Loucy (cell line): ENCODE measurements around the gene GTF2A1.
A peak's percentile ranks its signal among the peaks of the same experiment; 100 is the strongest.

Experiments
- H2AFZ ChIP-seq: fragments of 200-600 bp; sonication (generic); 2 replicates; pipeline ENCODE4 v1.6.0; 2016; ENCODE audit warnings: antibody characterized with exemption, mild to moderate bottlenecking, low read length, moderate library complexity
- H3F3A ChIP-seq: fragments of 200-600 bp; 2 replicates; pipeline ENCODE4 v1.6.0; 2016; ENCODE audit warnings: antibody characterized with exemption, low read depth, mild to moderate bottlenecking
- H3K27me3 ChIP-seq: fragments of 200-600 bp; sonication (generic); 2 replicates; pipeline ENCODE4 v1.6.1; 2014; ENCODE audit warnings: low read length, mild to moderate bottlenecking; ENCODE audit not compliant: insufficient read depth, poor library complexity, severe bottlenecking
- H3K36me3 ChIP-seq: fragments of 200-600 bp; sonication (generic); 2 replicates; pipeline ENCODE4 v1.6.1; 2016; ENCODE audit warnings: low read length; ENCODE audit not compliant: insufficient read depth
- H3K4me1 ChIP-seq: fragments of 200-600 bp; sonication (generic); 2 replicates; pipeline ENCODE4 v1.5.1; 2014; ENCODE audit warnings: low read length, mild to moderate bottlenecking; ENCODE audit not compliant: insufficient read depth, poor library complexity, severe bottlenecking
- H3K4me2 ChIP-seq: fragments of 200-600 bp; sonication (generic); 2 replicates; pipeline ENCODE4 v1.6.0; 2014; ENCODE audit warnings: antibody characterized with exemption, low read length, low read depth, mild to moderate bottlenecking; ENCODE audit not compliant: poor library complexity, severe bottlenecking
- H3K4me3 ChIP-seq: fragments of 200-600 bp; sonication (generic); 2 replicates; pipeline ENCODE4 v1.5.1; 2014; ENCODE audit warnings: low read length, mild to moderate bottlenecking, mixed read lengths; ENCODE audit not compliant: poor library complexity, severe bottlenecking
- H3K79me2 ChIP-seq: fragments of 200-600 bp; sonication (generic); 2 replicates; pipeline ENCODE4 v1.6.1; 2014; ENCODE audit warnings: low read length; ENCODE audit not compliant: insufficient read depth
- H3K9ac ChIP-seq: fragments of 200-600 bp; sonication (generic); 2 replicates; pipeline ENCODE4 v1.6.0; 2014; ENCODE audit warnings: mild to moderate bottlenecking, low read depth, low read length, moderate library complexity; ENCODE audit not compliant: poor library complexity, severe bottlenecking
- H3K9me2 ChIP-seq: fragments of 200-600 bp; sonication (generic); replicated peaks from 2 replicates; pipeline ENCODE4 v1.6.1; 2016; ENCODE audit warnings: low read depth, low read length, mixed read lengths
- H3K9me3 ChIP-seq: fragments of 200-600 bp; sonication (generic); 2 replicates; pipeline ENCODE4 v1.6.1; 2014; ENCODE audit warnings: mild to moderate bottlenecking, antibody characterized with exemption, low read length, low read depth; ENCODE audit not compliant: insufficient read depth
- H4K20me1 ChIP-seq: fragments of 200-600 bp; sonication (generic); 2 replicates; pipeline ENCODE4 v1.6.0; 2014; ENCODE audit warnings: antibody characterized with exemption, low read length, mild to moderate bottlenecking; ENCODE audit not compliant: insufficient read depth, poor library complexity, severe bottlenecking
- EZH2phosphoT487 ChIP-seq: fragments of 200-600 bp; IDR thresholded peaks from 2 replicates; pipeline ENCODE4 v1.6.1; 2018; ENCODE audit warnings: antibody characterized with exemption, mild to moderate bottlenecking, moderate library complexity, borderline replicate concordance
- TF ChIP-seq, protein P1 (sequence below): fragments of 200-600 bp; sonication (generic); conservative IDR thresholded peaks from 2 replicates; pipeline ENCODE4 v1.5.1; 2014; ENCODE audit warnings: mild to moderate bottlenecking, antibody characterized with exemption, low read length

Gene GTF2A1

DNA sequence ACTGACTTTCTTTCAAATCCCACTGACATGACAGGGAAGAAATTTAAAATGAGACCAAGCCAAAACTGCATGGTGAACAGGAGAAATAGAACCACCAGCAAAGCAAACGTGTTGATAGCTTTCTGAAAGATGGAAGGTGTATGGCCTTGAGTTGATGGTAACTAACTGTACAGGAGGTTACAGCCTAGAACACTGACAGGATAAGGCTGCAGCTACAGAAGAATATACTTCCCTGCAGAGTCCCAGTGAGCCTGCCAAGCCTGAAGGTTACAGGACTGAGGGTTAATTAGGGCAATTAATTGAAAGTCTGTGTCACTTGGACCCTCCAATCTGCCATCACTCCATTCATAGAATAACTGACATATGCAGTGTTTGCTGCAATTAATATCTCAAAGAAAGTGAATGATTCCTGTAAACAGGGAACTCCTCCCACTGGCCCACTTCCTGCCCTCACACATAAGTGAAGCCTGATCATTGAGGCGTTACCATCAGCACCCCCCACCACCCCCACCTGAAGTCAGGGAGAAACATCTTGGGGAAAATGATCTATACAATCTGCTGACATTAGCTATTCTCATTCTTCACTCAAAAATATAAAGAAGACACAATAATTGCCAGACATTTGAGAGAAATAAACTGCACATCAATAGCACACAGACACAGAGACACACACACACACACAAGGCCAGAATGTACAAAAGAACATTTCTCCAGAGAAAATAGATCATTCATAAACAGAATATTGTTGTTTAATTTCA, 73.4 kb downstream of the GTF2A1 start:
- no peak for TF ChIP-seq EZH2phosphoT487
- TF ChIP-seq, protein P1, sequence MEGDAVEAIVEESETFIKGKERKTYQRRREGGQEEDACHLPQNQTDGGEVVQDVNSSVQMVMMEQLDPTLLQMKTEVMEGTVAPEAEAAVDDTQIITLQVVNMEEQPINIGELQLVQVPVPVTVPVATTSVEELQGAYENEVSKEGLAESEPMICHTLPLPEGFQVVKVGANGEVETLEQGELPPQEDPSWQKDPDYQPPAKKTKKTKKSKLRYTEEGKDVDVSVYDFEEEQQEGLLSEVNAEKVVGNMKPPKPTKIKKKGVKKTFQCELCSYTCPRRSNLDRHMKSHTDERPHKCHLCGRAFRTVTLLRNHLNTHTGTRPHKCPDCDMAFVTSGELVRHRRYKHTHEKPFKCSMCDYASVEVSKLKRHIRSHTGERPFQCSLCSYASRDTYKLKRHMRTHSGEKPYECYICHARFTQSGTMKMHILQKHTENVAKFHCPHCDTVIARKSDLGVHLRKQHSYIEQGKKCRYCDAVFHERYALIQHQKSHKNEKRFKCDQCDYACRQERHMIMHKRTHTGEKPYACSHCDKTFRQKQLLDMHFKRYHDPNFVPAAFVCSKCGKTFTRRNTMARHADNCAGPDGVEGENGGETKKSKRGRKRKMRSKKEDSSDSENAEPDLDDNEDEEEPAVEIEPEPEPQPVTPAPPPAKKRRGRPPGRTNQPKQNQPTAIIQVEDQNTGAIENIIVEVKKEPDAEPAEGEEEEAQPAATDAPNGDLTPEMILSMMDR: no peak
- Histone ChIP-seq H3K4me1 (peaks cover 22% of the 10 kb centered on the region), H3F3A (no peaks in the 10 kb centered on the region), H3K9me3 (no peaks in the 10 kb centered on the region), H2AFZ (peak overlapping the region; percentile 60; the same call in 1 of the 2 replicates), H3K9me2 (no peaks in the 10 kb centered on the region), H3K79me2 (no peaks in the 10 kb centered on the region), H3K4me2 (peak overlapping the region; percentile 22), H3K27me3 (no peaks in the 10 kb centered on the region), H4K20me1 (no peaks in the 10 kb centered on the region), H3K36me3 (no peaks in the 10 kb centered on the region), H3K4me3 (no peak overlapping the region), H3K9ac (no peak overlapping the region)

DNA sequence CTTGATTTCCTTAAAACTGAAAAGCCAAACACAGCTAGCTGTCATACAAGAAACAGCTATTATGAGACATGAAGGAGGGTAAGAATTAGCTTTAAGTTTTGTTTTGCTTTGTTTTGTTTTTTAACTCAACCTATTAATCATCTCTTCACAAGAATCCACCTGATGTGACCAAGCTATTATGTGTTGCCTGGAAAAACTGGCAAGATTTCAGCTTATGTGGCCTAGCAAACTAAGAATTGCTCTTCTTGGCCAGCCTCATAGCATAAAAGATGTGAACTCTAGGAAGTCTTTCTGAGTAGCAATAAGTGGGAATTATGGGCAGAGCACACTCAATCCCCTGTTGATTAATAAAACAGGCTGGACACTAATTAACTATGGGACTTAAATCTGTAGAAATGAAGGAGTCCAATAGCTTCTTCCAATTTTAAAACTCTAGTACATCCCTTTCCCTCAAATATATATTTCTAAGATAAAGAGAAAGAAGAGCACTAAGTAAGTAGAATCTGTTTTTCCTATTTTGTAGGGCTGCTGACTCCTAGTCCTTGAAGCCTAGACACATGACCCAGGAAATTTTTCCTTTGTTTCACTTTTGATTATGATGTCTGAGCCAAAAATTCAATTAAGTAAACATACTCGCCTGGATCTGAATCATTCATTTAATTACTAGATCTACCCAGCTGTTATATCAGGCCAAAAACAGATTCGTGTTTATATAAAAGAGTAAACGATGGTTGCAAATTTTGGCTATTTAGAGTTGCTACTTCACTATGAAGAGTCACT, 75.7 kb downstream of the GTF2A1 start:
- peaks cover 22% of the 10 kb centered on the region for H3K4me1 ChIP-seq
- H4K20me1 ChIP-seq: no peaks in the 10 kb centered on the region
- no peak overlapping the region for H3K4me3 ChIP-seq
- no peak overlapping the region for H2AFZ ChIP-seq
- H3K27me3 ChIP-seq: no peaks in the 10 kb centered on the region
- H3K79me2 ChIP-seq: no peaks in the 10 kb centered on the region
- H3K9me3 ChIP-seq: no peaks in the 10 kb centered on the region
- H3K9ac ChIP-seq: no peak overlapping the region
- no peaks in the 10 kb centered on the region for H3K36me3 ChIP-seq
- TF ChIP-seq, protein P1: no peak
- no peak for TF ChIP-seq EZH2phosphoT487
- H3F3A ChIP-seq: no peaks in the 10 kb centered on the region
- H3K9me2 ChIP-seq: no peaks in the 10 kb centered on the region
- no peak overlapping the region for H3K4me2 ChIP-seq

DNA sequence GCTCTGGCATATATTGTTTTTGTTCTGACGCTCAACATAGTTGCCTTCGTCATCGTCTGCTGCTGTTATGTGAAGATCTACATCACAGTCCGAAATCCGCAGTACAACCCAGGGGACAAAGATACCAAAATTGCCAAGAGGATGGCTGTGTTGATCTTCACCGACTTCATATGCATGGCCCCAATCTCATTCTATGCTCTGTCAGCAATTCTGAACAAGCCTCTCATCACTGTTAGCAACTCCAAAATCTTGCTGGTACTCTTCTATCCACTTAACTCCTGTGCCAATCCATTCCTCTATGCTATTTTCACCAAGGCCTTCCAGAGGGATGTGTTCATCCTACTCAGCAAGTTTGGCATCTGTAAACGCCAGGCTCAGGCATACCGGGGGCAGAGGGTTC, 77.0 kb downstream of the GTF2A1 start:
- H3K4me1 ChIP-seq: peaks cover 22% of the 10 kb centered on the region
- no peaks in the 10 kb centered on the region for H3K27me3 ChIP-seq
- no peaks in the 10 kb centered on the region for H3K36me3 ChIP-seq
- H2AFZ ChIP-seq: no peak overlapping the region
- no peaks in the 10 kb centered on the region for H3K9me2 ChIP-seq
- no peaks in the 10 kb centered on the region for H4K20me1 ChIP-seq
- H3K4me2 ChIP-seq: no peak overlapping the region
- no peaks in the 10 kb centered on the region for H3F3A ChIP-seq
- TF ChIP-seq, protein P1: no peak
- TF ChIP-seq EZH2phosphoT487: no peak
- H3K79me2 ChIP-seq: no peaks in the 10 kb centered on the region
- no peak overlapping the region for H3K9ac ChIP-seq
- H3K9me3 ChIP-seq: no peaks in the 10 kb centered on the region
- H3K4me3 ChIP-seq: no peak overlapping the region
